ENCODE data around the gene GLIPR1L2. TPM values are rescaled to one million over a fixed set of nuclear protein-coding genes. Genes with fewer than 3 reads are reported as not detected.
A peak's percentile ranks its signal among the peaks of the same experiment; 100 is the strongest.

The GLIPR1L2 gene
- total RNA-seq, 4 donors from 2014 or later: 0.20 to 3.3 (median 1.7) TPM

GRCh38 chr12:75374971-75375370, 15.9 kb upstream of the GLIPR1L2 start:
- H3K9me3 ChIP-seq: no peaks in the 10 kb centered on the region
- TF ChIP-seq CTCF (IDR thresholded peaks at IDR 0.05) (no peak), EP300 (IDR thresholded peaks at IDR 0.05) (no peak), POLR2A (IDR thresholded peaks at IDR 0.05) (no peak)
- no peaks in the 10 kb centered on the region for H3K27me3 ChIP-seq
- 90 to 92% methylated on average over 2 of the region's 2 CpGs for WGBS, 2 donors
- H3K4me1 ChIP-seq: peaks cover 0 to 5% (median 0%) of the 10 kb centered on the region in 4 donors
- H3K4me3 ChIP-seq: no peak overlapping the region
- H3K36me3 ChIP-seq: no peaks in the 10 kb centered on the region
- no peak for DNase-seq (ENCODE audit: low spot score in 2 of 2)
- no peak overlapping the region for H3K27ac ChIP-seq

- no peak overlapping the region for H3K27ac ChIP-seq
- no peak overlapping the region for H3K4me3 ChIP-seq
- 85 to 87% methylated on average over 1 of the region's 1 CpG for WGBS, 2 donors
- peaks cover 0 to 5% (median 0%) of the 10 kb centered on the region in 4 donors for H3K4me1 ChIP-seq
- no peaks in the 10 kb centered on the region for H3K9me3 ChIP-seq
- no peaks in the 10 kb centered on the region for H3K36me3 ChIP-seq
- DNase-seq (ENCODE audit: low spot score in 2 of 2): no peak
- TF ChIP-seq POLR2A (IDR thresholded peaks at IDR 0.05) (no peak), CTCF (IDR thresholded peaks at IDR 0.05) (no peak), EP300 (IDR thresholded peaks at IDR 0.05) (no peak)
- no peaks in the 10 kb centered on the region for H3K27me3 ChIP-seq
Observed at GRCh38 chr12:75378354-75378753, 12.5 kb upstream of the GLIPR1L2 start.

- WGBS, 2 donors: 97% methylated on average over 1 of the region's 1 CpG
- H3K9me3 ChIP-seq: no peaks in the 10 kb centered on the region
- peak overlapping the region in 3 of 4 donors; percentile 8 to 93 (median 90) for H3K27ac ChIP-seq
- H3K4me3 ChIP-seq: peak overlapping the region in 1 of 4 donors; percentile 7
- DNase-seq (ENCODE audit: low spot score in 2 of 2): no peak
- TF ChIP-seq EP300 (IDR thresholded peaks at IDR 0.05) (no peak), POLR2A (IDR thresholded peaks at IDR 0.05) (no peak)
- peaks cover 0 to 34% (median 13%) of the 10 kb centered on the region in 4 donors for H3K4me1 ChIP-seq
- no peaks in the 10 kb centered on the region for H3K27me3 ChIP-seq
- H3K36me3 ChIP-seq: peaks cover 0 to 10% (median 0%) of the 10 kb centered on the region in 3 donors
Observed at GRCh38 chr12:75389061-75389460, 1.8 kb upstream of the GLIPR1L2 start.

GRCh38 chr12:75389706-75390105, 1.2 kb upstream of the GLIPR1L2 start:
- TF ChIP-seq CTCF (IDR thresholded peaks at IDR 0.05): no peak
- TF ChIP-seq EP300 (IDR thresholded peaks at IDR 0.05): no peak
- TF ChIP-seq POLR2A (IDR thresholded peaks at IDR 0.05): no peak
- 3 to 14% methylated on average over 1 of the region's 1 CpG for WGBS, 2 donors
- peaks cover 0 to 9% (median 0%) of the 10 kb centered on the region in 3 donors for H3K36me3 ChIP-seq
- peak overlapping the region; percentile 85 to 93 (median 90) for H3K27ac ChIP-seq
- no peak for DNase-seq (ENCODE audit: low spot score in 2 of 2)
- no peaks in the 10 kb centered on the region for H3K9me3 ChIP-seq
- peaks cover 0 to 34% (median 13%) of the 10 kb centered on the region in 4 donors for H3K4me1 ChIP-seq
- peak overlapping the region in 3 of 4 donors; percentile 36 to 77 (median 66) for H3K4me3 ChIP-seq
- H3K27me3 ChIP-seq: no peaks in the 10 kb centered on the region

- H3K4me3 ChIP-seq: peak overlapping the region; percentile 36 to 77 (median 54)
- DNase-seq (ENCODE audit: low spot score in 2 of 2): no peak
- no peaks in the 10 kb centered on the region for H3K27me3 ChIP-seq
- H3K27ac ChIP-seq: peak overlapping the region; percentile 85 to 93 (median 90)
- H3K36me3 ChIP-seq: peaks cover 0 to 5% (median 0%) of the 10 kb centered on the region in 3 donors
- H3K4me1 ChIP-seq: peaks cover 0 to 34% (median 13%) of the 10 kb centered on the region in 4 donors
- 15 to 18% methylated on average over 6 of the region's 6 CpGs for WGBS, 2 donors
- TF ChIP-seq EP300 (IDR thresholded peaks at IDR 0.05) (no peak), CTCF (IDR thresholded peaks at IDR 0.05) (no peak), POLR2A (IDR thresholded peaks at IDR 0.05) (no peak)
- H3K9me3 ChIP-seq: no peaks in the 10 kb centered on the region
Observed at GRCh38 chr12:75390156-75390898, 562 bp upstream of the GLIPR1L2 start.

All from tibial nerve (tissue), 4 donors.